Body of pancreas (tissue), 4 donors: ENCODE data around the gene INHA. TPM values are rescaled to one million over a fixed set of nuclear protein-coding genes. Genes with fewer than 3 reads are reported as not detected.

Experiments
- ATAC-seq: fragments of 150-250 bp; one replicate; pipeline ENCODE4 v1.9.1; 2016
- DNase-seq, 4 donors: peaks; one replicate each; pipeline ENCODE4 v3.0.0-alpha.2; 2019
- H3K27ac ChIP-seq, 4 donors: fragments of 200-600 bp; sonication (generic); 1 replicate in 3 of 4; 2 replicates in 1 of 4; pipeline versions ENCODE4 v1.5.1 to v1.6.1; 2016 to 2019; ENCODE audit warnings: mild to moderate bottlenecking in 1 of 4, mixed read lengths in 1 of 4, moderate library complexity in 1 of 4
- H3K27me3 ChIP-seq, 2 donors: fragments of 200-600 bp; sonication (generic); one replicate each; pipeline ENCODE4 v1.6.0; 2016; ENCODE audit warnings: mild to moderate bottlenecking in 1 of 2
- H3K36me3 ChIP-seq, 2 donors: fragments of 200-600 bp; sonication (generic); replicated peaks in 1 of 2; 2 replicates each; pipeline ENCODE4 v1.5.1; 2016; ENCODE audit warnings: low read depth in 2 of 2; ENCODE audit not compliant: insufficient read depth in 1 of 2
- H3K4me1 ChIP-seq: fragments of 200-600 bp; sonication (generic); one replicate; pipeline ENCODE4 v1.6.0; 2016
- H3K4me3 ChIP-seq, 2 donors: fragments of 200-600 bp; sonication (generic); 1 replicate in 1 of 2; 2 replicates in 1 of 2; pipeline ENCODE4 v1.5.1; 2016 to 2019
- H3K9me3 ChIP-seq, 3 donors: fragments of 200-600 bp; sonication (generic); 1 replicate in 2 of 3; 2 replicates in 1 of 3; pipeline ENCODE4 v1.5.1; 2016
- CTCF ChIP-seq, 7 experiments: fragments of 450-650 bp in 4 of 7; fragments of 200-600 bp in 3 of 7; sonication (generic) in 3 of 7; IDR thresholded peaks; one replicate each; pipeline ENCODE4 v1.5.1; 2016 to 2019; ENCODE audit warnings: antibody characterized with exemption in 7 of 7
- POLR2A ChIP-seq, 3 donors: fragments of 450-650 bp; IDR thresholded peaks; one replicate each; pipeline ENCODE4 v1.6.1; 2016; ENCODE audit warnings: antibody characterized with exemption in 3 of 3, mild to moderate bottlenecking in 2 of 3
- WGBS, 2 donors: methylation state at CpG; one replicate each; pipeline ENCODE4 v1.1.5; 2017; 5-methylcytosine and 5-hydroxymethylcytosine counted together
- intact Hi-C: fragments of 100-400 bp; cut with DNase I; formaldehyde crosslinking; loops from one replicate; pipeline ENCODE4 v1.15.1; 2023
- total RNA-seq, 2 donors: library from RNA; depleted of rRNA; stranded (reverse); fragments of >200 nt; gene quantifications; one replicate each; pipeline ENCODE4 v1.1.0, GENCODE V29; 2016

Gene INHA
- total RNA-seq, 2 donors from 2014 or later = 0.66 to 1.6 TPM

GRCh38 chr2:219615894-219616293 is 43.8 kb downstream of the INHA start:
- peaks cover 0 to 4% of the 10 kb centered on the region in 2 donors for H3K36me3 ChIP-seq
- TF ChIP-seq POLR2A (IDR thresholded peaks at IDR 0.05) (no peak), CTCF (IDR thresholded peaks at IDR 0.05) (no peak)

GRCh38 chr2:219616550-219616949 is 44.4 kb downstream of the INHA start:
- intact Hi-C loops = no loop called here
- H3K27me3 ChIP-seq = no peaks in the 10 kb centered on the region
- no peaks in the 10 kb centered on the region for H3K9me3 ChIP-seq
- H3K4me3 ChIP-seq = no peak overlapping the region
- DNase-seq = no peak
- TF ChIP-seq POLR2A (IDR thresholded peaks at IDR 0.05) (no peak), CTCF (IDR thresholded peaks at IDR 0.05) (no peak)
- H3K27ac ChIP-seq = no peak overlapping the region
- WGBS, 2 donors = 93 to 95% methylated on average over 3 to 4 of the region's 4 CpGs
- ATAC-seq = no peak
- H3K4me1 ChIP-seq = peaks cover 8% of the 10 kb centered on the region
- H3K36me3 ChIP-seq = peaks cover 0 to 4% of the 10 kb centered on the region in 2 donors

More at GRCh38 chr2:219615894-219616293, 43.8 kb downstream of the INHA start:
- intact Hi-C loops = no loop called here
- Histone ChIP-seq H3K4me1 (peaks cover 8% of the 10 kb centered on the region), H3K27ac (no peak overlapping the region), H3K9me3 (no peaks in the 10 kb centered on the region), H3K27me3 (no peaks in the 10 kb centered on the region), H3K4me3 (no peak overlapping the region)
- DNase-seq (no peak), ATAC-seq (no peak)
- WGBS, 2 donors = 77 to 90% methylated on average over 6 to 11 of the region's 12 CpGs

DNA sequence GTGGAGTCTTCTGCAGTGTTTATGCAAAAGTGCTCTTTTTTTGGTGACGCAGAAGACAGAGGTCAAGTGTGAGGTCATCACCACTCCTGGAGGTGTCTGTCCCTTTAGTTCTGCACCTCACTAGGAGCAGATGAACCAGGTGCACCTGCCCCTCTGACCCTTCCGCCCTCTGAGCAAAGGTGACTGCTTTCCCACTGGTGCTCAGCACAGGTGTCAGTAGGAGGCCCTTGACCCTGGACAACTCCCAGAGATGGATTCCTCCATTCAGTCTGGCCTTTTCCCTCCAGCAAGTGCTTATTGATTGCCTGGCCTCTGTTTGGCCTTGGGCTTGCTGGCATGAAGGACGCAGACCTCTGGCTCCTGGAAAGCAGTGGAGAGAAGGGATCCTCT is 46.6 kb downstream of the INHA start:
- TF ChIP-seq POLR2A (IDR thresholded peaks at IDR 0.05) (no peak), CTCF (IDR thresholded peaks at IDR 0.05) (no peak)
- WGBS, 2 donors = 44 to 52% methylated on average over 3 of the region's 3 CpGs
- Histone ChIP-seq H3K9me3 (no peaks in the 10 kb centered on the region), H3K27me3 (no peaks in the 10 kb centered on the region), H3K4me3 (no peak overlapping the region), H3K27ac (no peak overlapping the region), H3K36me3 (peaks cover 0 to 2% of the 10 kb centered on the region in 2 donors), H3K4me1 (peaks cover 8% of the 10 kb centered on the region)
- ATAC-seq = peak; percentile 33
- intact Hi-C loops = no loop called here
- no peak for DNase-seq

DNA sequence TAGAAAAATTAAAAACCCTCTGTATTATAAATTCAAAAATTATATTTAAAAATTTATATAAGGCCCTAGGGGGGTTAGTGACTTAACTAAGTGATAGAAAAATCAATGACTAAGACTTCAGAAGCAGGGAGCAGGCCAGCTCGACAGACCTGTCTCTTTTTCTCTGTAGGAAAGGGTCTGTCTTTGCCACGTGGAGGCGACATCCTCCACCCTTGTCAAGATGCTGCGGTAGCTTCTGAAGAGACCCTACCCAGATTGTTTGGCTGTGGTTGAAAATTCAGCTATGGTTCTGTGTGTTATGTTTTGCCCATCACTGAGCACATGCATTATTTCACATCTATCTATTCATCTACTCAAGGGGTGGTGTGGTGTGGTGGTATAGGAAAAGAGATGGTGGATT is 47.1 kb downstream of the INHA start:
- TF ChIP-seq CTCF (IDR thresholded peaks at IDR 0.05) (no peak), POLR2A (IDR thresholded peaks at IDR 0.05) (no peak)
- DNase-seq (no peak), ATAC-seq (no peak)

GRCh38 chr2:219620546-219620945 is 48.4 kb downstream of the INHA start:
- H3K9me3 ChIP-seq = no peaks in the 10 kb centered on the region
- no peak for TF ChIP-seq CTCF (IDR thresholded peaks at IDR 0.05)
- TF ChIP-seq POLR2A (IDR thresholded peaks at IDR 0.05) = no peak
- 93 to 95% methylated on average over 6 of the region's 6 CpGs for WGBS, 2 donors
- peaks cover 8% of the 10 kb centered on the region for H3K4me1 ChIP-seq
- ATAC-seq (no peak), DNase-seq (no peak)
- intact Hi-C loops = no loop called here
- H3K27me3 ChIP-seq = no peaks in the 10 kb centered on the region
- no peak overlapping the region for H3K4me3 ChIP-seq
- no peak overlapping the region for H3K27ac ChIP-seq
- no peaks in the 10 kb centered on the region for H3K36me3 ChIP-seq

More for the DNA sequence above, 47.1 kb downstream of the INHA start:
- Histone ChIP-seq H3K4me1 (peaks cover 8% of the 10 kb centered on the region), H3K27me3 (no peaks in the 10 kb centered on the region), H3K36me3 (peaks cover 0 to 2% of the 10 kb centered on the region in 2 donors), H3K4me3 (no peak overlapping the region), H3K9me3 (no peaks in the 10 kb centered on the region), H3K27ac (no peak overlapping the region)
- 67 to 79% methylated on average over 4 of the region's 4 CpGs for WGBS, 2 donors
- intact Hi-C loops = no loop called here
